HG02870 (cell line): ENCODE data around the gene HSPB8.

ENCODE experiments used
- ATAC-seq: cut with Tn5 transposase; IDR thresholded peaks from one replicate; pipeline ENCODE4 v1.9.1; 2021; ENCODE audit warnings: mild to moderate bottlenecking, moderate library complexity; ENCODE audit not compliant: unreplicated experiment

The HSPB8 gene

GRCh38 chr12:119169150-119169549, 9.6 kb upstream of the HSPB8 start:
- no peak for ATAC-seq

- ATAC-seq: no peak
Observed at GRCh38 chr12:119171291-119171690, 7.4 kb upstream of the HSPB8 start.

GRCh38 chr12:119171691-119172425, 6.9 kb upstream of the HSPB8 start:
- ATAC-seq: no peak

GRCh38 chr12:119175081-119175480, 3.6 kb upstream of the HSPB8 start:
- ATAC-seq: no peak

- ATAC-seq: no peak
Observed at GRCh38 chr12:119176267-119177055, 2.3 kb upstream of the HSPB8 start.

- ATAC-seq: no peak
Observed at GRCh38 chr12:119177056-119177325, 1.7 kb upstream of the HSPB8 start.

GRCh38 chr12:119177724-119178380, 879 bp upstream of the HSPB8 start:
- ATAC-seq: no peak

- no peak for ATAC-seq
Observed at GRCh38 chr12:119179335-119180021, 747 bp downstream of the HSPB8 start.

- no peak for ATAC-seq
Observed at GRCh38 chr12:119180380-119181040, 1.8 kb downstream of the HSPB8 start.

GRCh38 chr12:119181202-119181601, 2.5 kb downstream of the HSPB8 start:
- ATAC-seq: no peak

GRCh38 chr12:119181944-119182343, 3.2 kb downstream of the HSPB8 start:
- no peak for ATAC-seq

- no peak for ATAC-seq
Observed at GRCh38 chr12:119182701-119183493, 4.2 kb downstream of the HSPB8 start.

- no peak for ATAC-seq
Observed at GRCh38 chr12:119183942-119184695, 5.4 kb downstream of the HSPB8 start.

- ATAC-seq: no peak
Observed at GRCh38 chr12:119195256-119195655, 16.5 kb downstream of the HSPB8 start.

- ATAC-seq: no peak
Observed at GRCh38 chr12:119198440-119198839, 19.7 kb downstream of the HSPB8 start.

GRCh38 chr12:119200601-119201000, 21.9 kb downstream of the HSPB8 start:
- ATAC-seq: no peak

- no peak for ATAC-seq
Observed at GRCh38 chr12:119201789-119202543, 23.2 kb downstream of the HSPB8 start.

GRCh38 chr12:119202544-119202943, 23.8 kb downstream of the HSPB8 start:
- ATAC-seq: no peak

GRCh38 chr12:119204131-119204530, 25.4 kb downstream of the HSPB8 start:
- ATAC-seq: no peak
